ENCODE measurements around the gene PFKL. TPM values are rescaled to one million over a fixed set of nuclear protein-coding genes. Genes with fewer than 3 reads are reported as not detected.
"Not testable (repeated sequence)": the region's sequence is repeated elsewhere in the genome, so short reads cannot be mapped to it uniquely, and the experiment has no call there.

PFKL gene
- total and polyA plus RNA-seq, 8 donors, result 80.3 to 116 (median 93.5) TPM

DNA sequence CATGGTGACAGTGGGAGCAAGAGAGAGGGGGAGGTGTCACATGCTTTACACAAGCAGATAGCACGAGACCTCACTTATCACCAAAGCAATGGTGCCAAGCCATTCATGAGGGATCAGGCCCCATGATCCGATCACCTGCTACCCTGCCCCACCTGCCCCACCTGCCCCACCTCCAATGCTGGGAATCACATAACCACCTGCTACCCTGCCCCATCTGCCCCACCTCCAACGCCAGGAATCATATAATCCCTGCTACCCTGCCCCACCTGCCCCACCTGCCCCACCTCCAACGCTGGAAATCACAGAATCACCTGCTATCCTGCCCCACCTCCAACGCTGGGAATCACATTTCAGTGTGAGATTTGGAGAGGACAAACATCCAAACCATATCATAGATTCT, 24.8 kb upstream of the PFKL start:
- no peak for ATAC-seq
- Histone ChIP-seq H3K4me3 (no peak overlapping the region), H3K4me1 (no peaks in the 10 kb centered on the region), H3K9me3 (no peaks in the 10 kb centered on the region), H3K36me3 (no peaks in the 10 kb centered on the region), H3K27me3 (no peaks in the 10 kb centered on the region), H3K27ac (no peak overlapping the region)
- intact Hi-C loops (cut with DNase I), result no loop called here
- TF ChIP-seq, protein P1, sequence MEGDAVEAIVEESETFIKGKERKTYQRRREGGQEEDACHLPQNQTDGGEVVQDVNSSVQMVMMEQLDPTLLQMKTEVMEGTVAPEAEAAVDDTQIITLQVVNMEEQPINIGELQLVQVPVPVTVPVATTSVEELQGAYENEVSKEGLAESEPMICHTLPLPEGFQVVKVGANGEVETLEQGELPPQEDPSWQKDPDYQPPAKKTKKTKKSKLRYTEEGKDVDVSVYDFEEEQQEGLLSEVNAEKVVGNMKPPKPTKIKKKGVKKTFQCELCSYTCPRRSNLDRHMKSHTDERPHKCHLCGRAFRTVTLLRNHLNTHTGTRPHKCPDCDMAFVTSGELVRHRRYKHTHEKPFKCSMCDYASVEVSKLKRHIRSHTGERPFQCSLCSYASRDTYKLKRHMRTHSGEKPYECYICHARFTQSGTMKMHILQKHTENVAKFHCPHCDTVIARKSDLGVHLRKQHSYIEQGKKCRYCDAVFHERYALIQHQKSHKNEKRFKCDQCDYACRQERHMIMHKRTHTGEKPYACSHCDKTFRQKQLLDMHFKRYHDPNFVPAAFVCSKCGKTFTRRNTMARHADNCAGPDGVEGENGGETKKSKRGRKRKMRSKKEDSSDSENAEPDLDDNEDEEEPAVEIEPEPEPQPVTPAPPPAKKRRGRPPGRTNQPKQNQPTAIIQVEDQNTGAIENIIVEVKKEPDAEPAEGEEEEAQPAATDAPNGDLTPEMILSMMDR (IDR thresholded peaks at IDR 0.05), result no peak
- peak in 1 of 4 donors; percentile 29 for DNase-seq

DNA sequence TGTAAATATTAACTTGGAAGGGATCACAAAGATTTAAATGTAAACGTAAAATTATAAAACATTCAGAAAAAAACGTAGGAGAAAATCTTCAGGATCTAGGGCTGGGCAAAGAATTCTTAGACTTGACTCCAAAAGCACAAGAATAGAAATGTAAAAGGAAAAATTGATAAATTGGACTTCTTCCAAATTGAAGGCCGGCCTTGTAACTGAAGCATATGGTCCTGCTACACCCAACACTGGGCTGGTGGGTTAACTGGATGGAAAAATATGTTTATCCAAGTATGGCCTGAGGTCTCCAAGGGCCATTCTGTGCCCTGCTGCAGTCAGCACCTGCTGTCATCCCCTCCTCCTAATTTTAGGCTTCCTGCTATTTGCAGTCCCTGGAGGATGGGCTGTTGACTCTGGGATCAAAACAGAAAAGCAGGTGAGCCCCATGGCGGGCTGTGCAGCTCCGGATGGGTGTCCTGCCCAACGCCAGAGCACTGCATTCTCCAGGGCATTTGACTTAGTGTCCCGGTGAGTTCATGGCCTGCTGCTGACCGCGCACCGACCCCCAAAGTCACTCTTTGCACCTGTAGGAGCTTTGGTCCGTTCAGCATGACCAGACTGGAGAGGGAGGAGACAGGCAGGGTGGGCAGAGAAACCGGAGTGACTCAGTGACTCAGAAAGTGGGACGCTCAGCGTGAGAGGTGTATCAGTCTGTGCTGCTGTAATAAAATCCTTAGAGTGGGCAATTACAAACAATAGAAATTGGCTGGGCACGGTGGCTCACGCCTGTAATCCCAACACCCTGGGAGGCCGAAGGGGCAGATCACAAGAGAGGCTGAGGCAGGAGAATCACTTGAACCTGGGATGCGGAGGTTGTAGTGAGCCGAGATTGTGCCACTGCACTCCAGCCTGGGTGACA, 20.2 kb upstream of the PFKL start:
- Histone ChIP-seq H3K4me1 (no peaks in the 10 kb centered on the region), H3K27me3 (peaks cover 0 to 3% of the 10 kb centered on the region in 2 donors), H3K9me3 (no peaks in the 10 kb centered on the region), H3K36me3 (no peaks in the 10 kb centered on the region), H3K27ac (no peak overlapping the region), H3K4me3 (no peak overlapping the region)
- intact Hi-C loops (cut with DNase I), result no loop called here
- TF ChIP-seq, protein P1 (IDR thresholded peaks at IDR 0.05), result no peak
- peak in 1 of 4 donors; percentile 38 for DNase-seq
- no peak for ATAC-seq

- no peaks in the 10 kb centered on the region for H3K36me3 ChIP-seq
- intact Hi-C loops (cut with DNase I), result no loop called here
- ATAC-seq (no peak), DNase-seq (peak in 1 of 4 donors; percentile 53)
- TF ChIP-seq, protein P1 (IDR thresholded peaks at IDR 0.05), result no peak
- H3K4me3 ChIP-seq, result no peak overlapping the region
- H3K27me3 ChIP-seq, result peaks cover 7 to 25% of the 10 kb centered on the region in 2 donors
- H3K4me1 ChIP-seq, result peaks cover 0 to 6% of the 10 kb centered on the region in 2 donors
- no peak overlapping the region for H3K27ac ChIP-seq
- H3K9me3 ChIP-seq, result no peaks in the 10 kb centered on the region
Measured at GRCh38 chr21:44281801-44282200, 18.1 kb upstream of the PFKL start.

DNA sequence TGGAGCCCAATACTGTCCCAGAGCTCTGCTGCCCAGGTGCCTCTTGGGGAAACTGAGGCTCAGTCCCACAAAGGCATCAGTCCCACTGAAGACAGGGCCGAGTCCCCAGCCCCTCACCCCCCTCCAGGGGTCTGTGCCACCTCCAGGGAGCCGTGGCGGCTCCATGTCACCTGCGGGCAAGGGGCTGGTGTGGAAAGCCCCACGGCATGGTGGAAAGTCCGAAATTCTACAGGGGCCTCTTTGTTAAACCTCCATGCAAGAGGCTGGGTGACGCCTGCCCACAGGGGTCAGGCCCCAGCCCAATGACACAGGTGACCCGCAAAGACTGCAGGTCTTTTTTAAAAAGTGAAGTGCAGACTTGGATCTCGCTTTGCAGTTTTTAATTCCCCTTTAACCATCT, 17.5 kb upstream of the PFKL start:
- H3K27ac ChIP-seq, result no peak overlapping the region
- H3K27me3 ChIP-seq, result peaks cover 7 to 30% of the 10 kb centered on the region in 2 donors
- no peak for ATAC-seq
- DNase-seq, result peak in 1 of 4 donors; percentile 54
- no peak overlapping the region for H3K4me3 ChIP-seq
- intact Hi-C loops (cut with DNase I), result no loop called here
- TF ChIP-seq, protein P1 (IDR thresholded peaks at IDR 0.05), result no peak
- H3K9me3 ChIP-seq, result no peaks in the 10 kb centered on the region
- peaks cover 0 to 6% of the 10 kb centered on the region in 2 donors for H3K4me1 ChIP-seq
- no peaks in the 10 kb centered on the region for H3K36me3 ChIP-seq

DNA sequence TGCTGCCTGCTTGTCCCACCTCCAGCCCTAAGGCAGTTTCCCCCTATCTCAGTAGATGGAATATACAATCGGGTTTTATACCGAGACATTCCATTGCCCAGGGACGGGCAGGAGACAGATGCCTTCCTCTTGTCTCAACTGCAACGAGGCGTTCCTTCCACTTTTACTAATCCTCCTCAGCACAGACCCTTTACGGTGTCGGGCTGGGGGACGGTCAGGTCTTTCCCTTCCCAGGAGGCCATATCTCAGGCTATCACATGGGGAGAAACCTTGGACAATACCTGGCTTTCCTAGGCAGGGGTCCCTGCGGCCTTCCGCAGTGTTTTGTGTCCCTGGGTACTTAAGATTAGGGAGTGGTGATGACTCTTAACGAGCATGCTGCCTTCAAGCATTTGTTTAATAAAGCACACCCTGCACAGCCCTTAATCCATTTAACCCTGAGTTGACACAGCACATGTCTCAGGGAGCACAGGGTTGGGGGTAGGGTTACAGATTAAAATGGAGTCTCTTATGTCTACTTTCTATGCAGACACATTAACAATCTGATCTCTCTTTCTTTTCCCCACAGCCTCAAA, 16.6 kb upstream of the PFKL start:
- DNase-seq; H3K4me1 ChIP-seq; H3K36me3 ChIP-seq; H3K4me3 ChIP-seq; ATAC-seq; intact Hi-C loops (cut with DNase I); H3K9me3 ChIP-seq; H3K27ac ChIP-seq: not testable (repeated sequence)
- H3K27me3 ChIP-seq, result peaks cover 7 to 39% of the 10 kb centered on the region in 2 donors

Data from left lung (tissue), 10 donors.